Endometrium (tissue), 2 donors: ENCODE results near the gene DCUN1D2.
"Not testable (repeated sequence)": the region's sequence is repeated elsewhere in the genome, so short reads cannot be mapped to it uniquely, and the experiment has no call there.

Source experiments
- FAIRE-seq: peaks from 2 replicates; lab custom pipeline; 2012; peaks lifted over from hg19 to GRCh38; lab: Jason Lieb, UNC
- donor health status: control.
- donor health status: control.

DCUN1D2 gene

GRCh38 chr13:113445791-113446487 is 44.6 kb downstream of the DCUN1D2 start:
- FAIRE-seq: no peak

- FAIRE-seq: no peak
Measured at GRCh38 chr13:113443991-113444390, 46.5 kb downstream of the DCUN1D2 start.

- FAIRE-seq: no peak
Measured at GRCh38 chr13:113442985-113443362, 47.5 kb downstream of the DCUN1D2 start.

DNA sequence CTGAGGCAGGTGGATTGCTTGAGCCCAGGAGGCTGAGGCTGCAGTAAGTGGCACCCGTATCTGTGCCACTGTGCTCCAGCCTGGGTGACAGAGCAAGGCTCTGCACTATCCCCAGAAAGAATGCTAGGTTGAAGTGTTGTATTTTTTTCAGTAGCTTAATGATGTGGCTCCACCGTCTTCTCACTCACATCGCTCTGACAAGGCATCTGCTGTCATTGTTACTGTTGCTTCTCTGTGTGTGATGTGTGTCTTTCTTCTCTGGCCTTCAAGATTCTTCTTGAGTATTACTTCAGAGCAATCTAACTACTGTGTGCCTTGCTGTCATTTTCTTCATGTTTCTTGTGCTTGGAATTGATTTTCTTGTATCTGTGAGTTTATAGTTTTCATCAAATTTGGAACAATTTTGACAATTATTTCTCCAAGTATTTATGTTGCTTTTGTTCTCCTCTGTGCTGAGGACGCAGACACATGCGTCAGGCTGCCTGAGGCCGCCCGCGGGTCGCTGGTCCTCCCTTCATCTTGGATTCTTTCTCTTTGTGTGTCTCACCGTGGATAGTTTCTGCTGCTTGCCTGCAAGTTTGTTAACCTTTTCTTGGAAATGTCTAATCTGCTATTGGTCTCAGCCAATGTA is 48.0 kb downstream of the DCUN1D2 start:
- no peak for FAIRE-seq

- no peak for FAIRE-seq
Measured at GRCh38 chr13:113441661-113442060, 48.9 kb downstream of the DCUN1D2 start.

GRCh38 chr13:113437408-113438010 is 53.0 kb downstream of the DCUN1D2 start:
- FAIRE-seq: no peak

DNA sequence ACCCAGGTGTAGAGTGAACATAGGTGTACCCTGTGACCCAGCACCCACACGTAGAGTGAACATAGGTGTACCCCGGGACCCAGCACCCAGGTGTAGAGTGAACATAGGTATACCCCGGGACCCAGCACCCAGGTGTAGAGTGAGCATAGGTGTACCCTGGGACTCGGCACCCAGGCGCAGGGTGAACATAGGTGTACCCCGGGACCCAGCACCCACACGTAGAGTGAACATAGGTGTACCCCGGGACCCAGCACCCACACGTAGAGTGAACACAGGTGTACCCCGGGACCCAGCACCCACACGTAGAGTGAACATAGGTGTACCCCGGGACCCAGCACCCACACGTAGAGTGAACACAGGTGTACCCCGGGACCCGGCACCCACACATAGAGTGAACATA is 53.6 kb downstream of the DCUN1D2 start:
- FAIRE-seq: not testable (repeated sequence)

DNA sequence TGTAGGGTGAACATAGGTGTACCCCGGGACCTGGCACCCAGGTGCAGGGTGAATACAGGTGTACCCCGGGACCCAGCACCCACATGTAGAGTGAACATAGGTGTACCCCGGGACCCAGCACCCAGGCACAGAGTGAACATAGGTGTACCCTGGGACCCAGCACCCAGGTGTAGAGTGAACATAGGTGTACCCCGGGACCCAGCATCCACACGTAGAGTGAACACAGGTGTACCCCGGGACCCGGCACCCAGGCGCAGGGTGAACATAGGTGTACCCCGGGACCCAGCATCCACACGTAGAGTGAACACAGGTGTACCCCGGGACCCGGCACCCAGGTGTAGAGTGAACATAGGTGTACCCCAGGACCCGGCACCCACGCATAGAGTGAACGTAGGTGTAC is 54.6 kb downstream of the DCUN1D2 start:
- FAIRE-seq: not testable (repeated sequence)

GRCh38 chr13:113433391-113433916 is 57.1 kb downstream of the DCUN1D2 start:
- FAIRE-seq: no peak

- FAIRE-seq: no peak
Measured at GRCh38 chr13:113432506-113433270, 57.8 kb downstream of the DCUN1D2 start.

DNA sequence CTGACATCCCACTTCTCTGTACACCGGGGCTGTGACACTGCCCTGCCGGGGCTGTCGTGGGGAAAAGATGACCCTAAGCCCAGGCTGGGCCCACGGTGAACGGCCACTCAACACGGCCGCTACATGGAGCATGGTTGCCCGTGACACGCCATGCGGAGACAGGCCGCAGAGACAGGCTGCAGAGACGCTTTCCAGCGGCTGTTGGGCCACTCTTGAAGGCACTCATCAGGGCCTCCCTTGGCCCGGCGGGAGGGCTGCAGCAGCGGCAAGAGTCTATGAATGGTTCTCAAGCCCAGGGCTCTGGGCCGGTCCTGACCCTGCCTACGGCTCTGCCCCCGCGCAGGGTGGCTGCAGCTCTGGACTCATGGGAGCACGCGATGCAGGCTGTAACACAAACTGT is 59.3 kb downstream of the DCUN1D2 start:
- FAIRE-seq: no peak

GRCh38 chr13:113430378-113431110 is 60.0 kb downstream of the DCUN1D2 start:
- no peak for FAIRE-seq

- FAIRE-seq: no peak
Measured at GRCh38 chr13:113429608-113429985, 60.9 kb downstream of the DCUN1D2 start.

GRCh38 chr13:113428871-113429607 is 61.5 kb downstream of the DCUN1D2 start:
- FAIRE-seq: no peak

GRCh38 chr13:113428469-113428865 is 62.0 kb downstream of the DCUN1D2 start:
- FAIRE-seq: no peak

DNA sequence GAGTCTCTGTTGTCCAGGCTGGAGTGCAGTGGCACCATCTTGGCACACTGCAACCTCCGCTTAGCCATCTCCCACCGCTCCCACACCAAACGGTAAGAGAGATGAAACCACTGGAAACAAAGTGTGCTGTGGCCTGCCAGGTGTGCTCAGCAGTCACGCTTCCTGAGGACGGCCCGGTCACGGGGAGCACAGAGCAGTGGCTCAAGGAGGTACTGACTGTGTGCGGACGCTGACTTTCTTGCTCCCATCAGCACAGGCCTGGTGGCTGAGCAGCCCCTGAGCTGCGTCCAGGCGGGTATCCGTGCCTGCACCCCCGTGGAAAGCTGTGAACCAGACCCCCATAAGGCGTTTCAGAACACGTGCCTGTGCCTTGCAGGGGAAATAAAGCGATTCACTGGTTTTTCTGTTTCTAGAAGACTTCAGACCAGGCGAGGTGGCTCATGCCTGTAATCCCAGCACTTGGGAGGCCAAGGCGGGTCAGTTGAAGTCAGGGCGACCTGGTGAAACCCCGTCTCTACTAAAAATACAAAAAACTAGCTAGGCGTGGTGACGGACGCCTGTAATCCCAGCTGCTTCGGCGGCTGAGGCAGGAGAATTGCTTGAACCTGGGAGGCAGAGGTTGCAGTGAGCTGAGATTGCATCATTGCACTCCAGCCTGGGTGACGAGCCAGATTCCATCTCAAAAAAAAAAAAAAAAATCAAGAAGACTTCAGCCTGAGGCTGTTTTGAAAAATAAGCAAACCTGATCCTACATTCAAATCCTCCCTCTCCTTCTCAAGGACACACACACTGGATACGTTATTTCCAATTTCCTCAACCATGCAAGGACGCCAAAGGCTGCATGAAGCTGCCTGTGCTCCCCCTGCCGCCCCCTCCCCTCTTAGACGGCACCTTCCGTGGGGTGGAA is 62.7 kb downstream of the DCUN1D2 start:
- peak; percentile 57 for FAIRE-seq

- no peak for FAIRE-seq
Measured at GRCh38 chr13:113426591-113426986, 63.9 kb downstream of the DCUN1D2 start.

DNA sequence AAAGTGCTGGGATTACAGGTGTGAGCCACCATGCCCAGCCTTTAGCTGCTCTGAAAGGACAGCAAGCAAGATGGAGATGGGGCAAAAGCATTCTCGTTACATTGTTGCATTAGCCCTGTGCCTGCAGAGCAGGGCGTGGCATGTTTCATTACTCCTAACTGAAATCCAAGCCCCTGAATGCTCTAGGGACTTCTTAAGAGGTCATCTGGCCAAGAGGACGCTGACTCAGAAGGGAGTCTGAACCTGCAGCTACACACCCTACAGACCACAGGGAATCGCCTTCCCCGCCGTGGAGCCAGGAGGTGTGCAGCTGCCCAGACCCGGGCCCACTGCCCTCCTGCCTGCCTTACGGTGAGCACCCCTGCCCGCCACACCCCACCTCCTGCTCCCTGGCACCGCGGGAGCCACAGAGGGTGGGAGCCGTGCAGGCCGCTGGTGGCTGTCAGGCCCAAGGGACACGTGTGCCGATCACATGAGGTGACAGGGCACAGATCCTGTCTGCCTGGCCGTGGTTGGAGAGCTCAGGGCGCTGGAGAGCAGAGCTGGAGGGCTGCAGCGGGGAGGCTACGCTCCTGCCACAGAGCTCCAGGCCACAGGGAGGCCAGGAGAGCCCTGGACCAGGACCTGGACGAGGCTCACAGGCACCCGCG is 64.4 kb downstream of the DCUN1D2 start:
- no peak for FAIRE-seq

DNA sequence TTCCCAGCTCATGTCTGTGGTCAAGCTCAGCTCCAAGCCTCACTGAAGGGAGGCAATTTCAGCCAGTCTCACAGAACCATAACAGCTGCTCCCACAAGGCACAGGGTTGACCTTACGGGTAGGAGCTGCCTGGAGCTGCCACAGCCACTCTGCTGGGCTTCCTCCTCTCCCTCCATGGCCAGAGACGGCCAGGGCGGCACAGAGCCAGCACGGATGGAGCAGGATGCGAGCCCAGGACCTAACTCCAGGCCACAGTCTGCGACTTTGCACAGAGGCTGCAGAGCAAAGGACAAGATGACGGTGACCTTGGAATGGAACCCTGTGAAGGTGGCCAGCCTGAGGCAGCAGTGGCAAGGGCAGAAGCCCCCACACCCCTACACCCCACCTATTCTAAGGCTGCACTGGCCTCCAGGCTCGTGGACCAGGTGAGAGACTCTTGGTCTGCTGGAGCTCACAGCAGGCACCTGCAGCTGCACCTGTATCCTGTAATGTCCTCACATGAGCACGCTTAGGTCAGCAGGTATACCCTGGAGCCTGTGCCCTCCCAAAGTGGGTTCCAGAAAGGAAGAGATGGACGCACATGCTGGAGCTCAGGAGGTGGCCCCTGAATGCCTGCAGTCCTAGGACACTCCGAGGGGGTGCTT is 66.9 kb downstream of the DCUN1D2 start:
- FAIRE-seq: no peak
